Adrenal gland (tissue), 12 donors: ENCODE data around the gene RBM26. TPM values are rescaled to one million over a fixed set of nuclear protein-coding genes. Genes with fewer than 3 reads are reported as not detected.

Experiments
- DNase-seq, 7 donors: peaks; one replicate each; pipeline ENCODE4 v3.0.0-alpha.2; 2019 to 2020
- H3K27ac ChIP-seq, 5 donors: fragments of 200-600 bp; sonication (generic) in 4 of 5; 1 replicate in 3 of 5; 2 replicates in 2 of 5; pipeline versions ENCODE4 v1.5.1 to v1.8.0; 2016 to 2020; ENCODE audit warnings: mild to moderate bottlenecking in 1 of 5
- H3K27me3 ChIP-seq: fragments of 200-600 bp; 2 replicates; pipeline ENCODE4 v1.8.0; 2021
- H3K36me3 ChIP-seq, 2 donors: fragments of 200-600 bp; replicated peaks in 1 of 2; 1 replicate in 1 of 2; 2 replicates in 1 of 2; pipeline versions ENCODE4 v1.5.1 to v1.8.0; 2018 to 2022
- H3K4me1 ChIP-seq, 2 donors: fragments of 200-600 bp; replicated peaks in 1 of 2; 1 replicate in 1 of 2; 2 replicates in 1 of 2; pipeline versions ENCODE4 v1.5.1 to v1.8.0; 2018 to 2021
- H3K4me3 ChIP-seq, 4 donors: fragments of 200-600 bp; sonication (generic) in 3 of 4; one replicate each; pipeline ENCODE4 v1.5.1; 2016 to 2018
- H3K9me3 ChIP-seq, 3 donors: fragments of 200-600 bp; sonication (generic) in 1 of 3; replicated peaks in 1 of 3; 1 replicate in 2 of 3; 2 replicates in 1 of 3; pipeline versions ENCODE4 v1.5.1 to v1.8.0; 2016 to 2021
- POLR2A ChIP-seq, 2 donors: fragments of 450-650 bp; IDR thresholded peaks; one replicate each; pipeline ENCODE4 v1.6.1; 2017; ENCODE audit warnings: antibody characterized with exemption in 2 of 2, mild to moderate bottlenecking in 2 of 2, moderate library complexity in 1 of 2
- WGBS, 4 donors: extraction: QIAGEN DNeasy Blood & Tissue Kit in 2 of 4; methylation state at CpG; one replicate each; pipeline versions ENCODE4 v1.1.5 to v1.1.7; 2013 to 2017; 5-methylcytosine and 5-hydroxymethylcytosine counted together
- intact Hi-C, 2 donors: fragments of 100-400 bp; cut with DNase I; formaldehyde crosslinking; loops; one replicate each; pipeline versions ENCODE4 v1.14.1 to v1.15.0; 2022 to 2023
- polyA plus RNA-seq, 3 donors: library from polyadenylated mRNA; stranded (reverse); fragments of 200-250 nt in 2 of 3; fragments of 350-450 nt in 1 of 3; fragmentation: Illumina TruSeq in 1 of 3; extraction: RNeasy Lipid Tissue Mini Kit (QIAGEN cat#74804) in 1 of 3; gene quantifications; one replicate each; pipeline ENCODE4 v1.2.3, GENCODE V29; 2013 to 2014
- total RNA-seq, 9 donors: library from RNA; depleted of rRNA in 4 of 9; stranded (reverse); fragments of >200 nt in 4 of 9; fragments of 120-200 nt in 1 of 9; fragmentation: NEBNext Ultra II Directional in 1 of 9; extraction: Animal tissue kit (Norgen Biotek cat#: 25700) in 1 of 9; gene quantifications; one replicate each; pipeline versions ENCODE4 v1.1.0 to v1.2.4, GENCODE V29; 2013 to 2023
- TF ChIP-seq, protein P1 (sequence below), 6 experiments: fragments of 450-650 bp in 4 of 6; fragments of 200-600 bp in 2 of 6; sonication (generic) in 1 of 6; IDR thresholded peaks; 1 replicate in 5 of 6; 2 replicates in 1 of 6; pipeline versions ENCODE4 v1.5.1 to v1.8.0; 2016 to 2021; ENCODE audit warnings: antibody characterized with exemption in 6 of 6, mild to moderate bottlenecking in 2 of 6, moderate library complexity in 1 of 6
- donor health status: healthy with polysubstance abuse.
- donor health status: Bipolar disorder and iron deficiency.
- donor health status: DM: yes; HTN: yes; CAD: no.
- donor health status: DM: no; HTN: no; CAD: no.
- donor health status: DM: no; HTN: no; CAD: no.
- donor health status: DM: yes; HTN: yes; CAD: no.

The RBM26 gene
- total and polyA plus RNA-seq, 12 donors: 18.7 to 62.5 (median 39.7) TPM

DNA sequence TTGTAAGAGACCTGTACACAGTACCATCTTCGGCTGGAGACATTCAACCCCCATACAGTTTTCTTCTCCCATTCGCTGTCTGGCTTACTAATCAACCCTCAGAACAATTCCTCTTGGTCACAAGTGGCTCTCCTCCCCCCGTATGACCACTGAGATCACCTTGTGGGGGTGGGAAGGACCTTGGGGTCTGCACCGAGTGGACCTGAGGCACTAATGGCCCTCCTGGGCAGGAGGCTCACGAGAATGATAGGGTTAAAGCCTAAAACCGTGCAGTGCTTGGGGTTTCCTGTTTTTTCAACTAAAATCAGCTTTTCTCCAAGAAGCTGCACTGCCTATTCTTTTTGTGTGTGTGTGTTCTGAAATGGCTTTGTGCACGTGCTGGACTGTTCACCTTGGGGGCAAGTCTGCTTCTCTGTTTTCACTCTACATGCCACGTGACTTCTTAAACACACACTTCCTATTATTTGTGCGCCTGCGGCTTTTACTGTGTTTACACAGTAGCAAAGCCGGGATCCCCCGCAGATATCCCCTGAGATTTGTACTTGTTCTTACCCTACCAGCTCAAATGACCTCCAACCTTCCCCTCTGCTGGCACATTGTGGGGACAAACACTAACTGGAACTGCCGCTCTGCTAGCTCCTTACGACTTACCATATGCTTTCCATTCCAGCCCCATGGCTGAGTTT lies 12.3 kb downstream of the RBM26 start:
- Histone ChIP-seq H3K4me3 (no peak overlapping the region), H3K36me3 (no peaks in the 10 kb centered on the region), H3K9me3 (peaks cover 0 to 12% (median 0%) of the 10 kb centered on the region in 3 donors), H3K27me3 (no peaks in the 10 kb centered on the region), H3K4me1 (peaks cover 9 to 41% of the 10 kb centered on the region in 2 donors), H3K27ac (no peak overlapping the region)
- intact Hi-C loops: no loop called here
- TF ChIP-seq, protein P1, sequence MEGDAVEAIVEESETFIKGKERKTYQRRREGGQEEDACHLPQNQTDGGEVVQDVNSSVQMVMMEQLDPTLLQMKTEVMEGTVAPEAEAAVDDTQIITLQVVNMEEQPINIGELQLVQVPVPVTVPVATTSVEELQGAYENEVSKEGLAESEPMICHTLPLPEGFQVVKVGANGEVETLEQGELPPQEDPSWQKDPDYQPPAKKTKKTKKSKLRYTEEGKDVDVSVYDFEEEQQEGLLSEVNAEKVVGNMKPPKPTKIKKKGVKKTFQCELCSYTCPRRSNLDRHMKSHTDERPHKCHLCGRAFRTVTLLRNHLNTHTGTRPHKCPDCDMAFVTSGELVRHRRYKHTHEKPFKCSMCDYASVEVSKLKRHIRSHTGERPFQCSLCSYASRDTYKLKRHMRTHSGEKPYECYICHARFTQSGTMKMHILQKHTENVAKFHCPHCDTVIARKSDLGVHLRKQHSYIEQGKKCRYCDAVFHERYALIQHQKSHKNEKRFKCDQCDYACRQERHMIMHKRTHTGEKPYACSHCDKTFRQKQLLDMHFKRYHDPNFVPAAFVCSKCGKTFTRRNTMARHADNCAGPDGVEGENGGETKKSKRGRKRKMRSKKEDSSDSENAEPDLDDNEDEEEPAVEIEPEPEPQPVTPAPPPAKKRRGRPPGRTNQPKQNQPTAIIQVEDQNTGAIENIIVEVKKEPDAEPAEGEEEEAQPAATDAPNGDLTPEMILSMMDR (IDR thresholded peaks at IDR 0.05): no peak
- no peak for TF ChIP-seq POLR2A (IDR thresholded peaks at IDR 0.05)
- no peak for DNase-seq
- WGBS, 4 donors: 60 to 71% (median 68%) methylated on average over 14 of the region's 14 CpGs

DNA sequence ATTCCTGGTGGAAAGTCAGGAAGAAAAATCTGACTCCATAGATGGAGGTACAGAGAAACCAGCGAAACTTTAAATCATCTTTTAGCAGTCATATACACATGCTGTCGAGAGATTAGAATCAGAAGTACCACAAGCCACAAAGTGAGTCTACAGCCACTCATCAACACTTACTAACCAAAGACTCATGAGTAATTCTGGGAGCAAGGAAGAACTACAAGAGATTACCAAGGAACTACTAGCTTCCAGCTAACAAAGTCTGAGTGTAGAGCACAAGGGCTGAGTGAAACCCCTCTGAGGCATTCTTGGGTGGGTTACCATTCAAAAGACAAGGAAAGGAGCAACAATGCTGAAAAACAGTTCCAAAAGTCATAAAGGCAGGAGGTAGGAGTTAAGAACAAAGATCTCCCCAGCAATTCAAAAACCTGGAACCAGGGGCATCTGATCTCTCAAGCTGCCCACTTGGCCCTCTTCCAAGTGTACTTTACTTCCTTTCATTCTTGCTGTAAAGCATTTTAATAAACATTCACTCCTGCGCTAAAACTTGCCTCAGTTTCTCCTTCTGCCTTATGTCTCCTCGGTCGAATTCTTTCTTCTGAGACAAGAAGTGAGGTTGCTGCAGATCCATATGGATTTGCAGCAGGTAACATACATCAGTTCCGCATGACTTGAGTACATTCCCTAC lies 13.0 kb downstream of the RBM26 start:
- intact Hi-C loops: no loop called here
- peaks cover 9 to 34% of the 10 kb centered on the region in 2 donors for H3K4me1 ChIP-seq
- no peaks in the 10 kb centered on the region for H3K27me3 ChIP-seq
- TF ChIP-seq POLR2A (IDR thresholded peaks at IDR 0.05): no peak
- TF ChIP-seq, protein P1 (IDR thresholded peaks at IDR 0.05): no peak
- no peak overlapping the region for H3K27ac ChIP-seq
- no peak for DNase-seq
- no peaks in the 10 kb centered on the region for H3K36me3 ChIP-seq
- WGBS, 4 donors: 84 to 85% (median 84%) methylated on average over 6 of the region's 6 CpGs
- peaks cover 0 to 12% (median 0%) of the 10 kb centered on the region in 3 donors for H3K9me3 ChIP-seq
- H3K4me3 ChIP-seq: no peak overlapping the region

DNA sequence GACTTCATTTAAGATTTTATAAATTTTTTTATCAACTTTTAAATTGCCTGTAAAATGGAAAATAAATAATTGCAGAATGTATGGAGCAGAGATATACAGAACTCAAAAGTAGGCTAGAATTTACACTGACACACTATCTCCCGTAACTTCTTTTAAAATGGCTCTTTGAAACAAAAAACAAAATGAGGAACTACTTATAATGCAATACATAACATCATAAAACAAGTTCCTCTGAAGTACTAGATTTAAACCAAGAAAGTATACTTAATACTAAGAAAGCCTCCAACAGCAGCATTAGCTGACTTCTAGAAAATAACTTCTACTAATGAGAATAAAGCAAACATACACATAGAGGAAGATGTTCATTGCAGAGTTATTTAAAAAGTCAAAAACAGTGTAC lies 17.0 kb downstream of the RBM26 start:
- Histone ChIP-seq H3K27ac (no peak overlapping the region), H3K36me3 (no peaks in the 10 kb centered on the region), H3K9me3 (no peaks in the 10 kb centered on the region), H3K4me3 (no peak overlapping the region), H3K4me1 (peaks cover 9 to 60% of the 10 kb centered on the region in 2 donors), H3K27me3 (no peaks in the 10 kb centered on the region)
- no peak for DNase-seq
- intact Hi-C loops: no loop called here
- TF ChIP-seq POLR2A (IDR thresholded peaks at IDR 0.05): no peak
- TF ChIP-seq, protein P1 (IDR thresholded peaks at IDR 0.05): no peak
- 72 to 89% (median 82%) methylated on average over 1 of the region's 1 CpG for WGBS, 4 donors

DNA sequence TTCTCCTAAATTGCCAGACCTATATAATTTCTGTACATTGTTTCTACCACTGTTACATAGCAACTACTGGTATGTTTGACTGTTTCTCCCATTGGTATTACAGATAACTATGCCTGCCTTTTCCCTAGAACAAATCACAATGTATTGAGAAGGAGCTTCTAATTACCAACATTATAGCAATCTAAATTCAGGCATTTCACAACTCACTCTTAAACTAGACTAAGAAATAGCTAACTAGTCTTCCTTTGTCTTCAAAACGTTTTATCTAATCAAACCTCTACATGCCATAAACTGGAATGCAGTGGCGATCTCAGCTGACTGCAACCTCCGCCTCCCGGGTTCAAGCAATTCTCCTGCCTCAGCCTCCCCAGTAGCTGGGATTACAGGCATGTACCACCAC lies 18.2 kb downstream of the RBM26 start:
- H3K4me3 ChIP-seq: no peak overlapping the region
- intact Hi-C loops: no loop called here
- H3K36me3 ChIP-seq: no peaks in the 10 kb centered on the region
- no peak for DNase-seq
- WGBS, 4 donors: 83 to 91% (median 89%) methylated on average over 4 of the region's 4 CpGs
- no peaks in the 10 kb centered on the region for H3K9me3 ChIP-seq
- TF ChIP-seq, protein P1 (IDR thresholded peaks at IDR 0.05): no peak
- TF ChIP-seq POLR2A (IDR thresholded peaks at IDR 0.05): no peak
- no peak overlapping the region for H3K27ac ChIP-seq
- no peaks in the 10 kb centered on the region for H3K27me3 ChIP-seq
- peaks cover 9 to 52% of the 10 kb centered on the region in 2 donors for H3K4me1 ChIP-seq
